IPS-NIHi7 (cell line): Measurements from ENCODE around the gene PCDHGA1.
"Not testable (repeated sequence)": the region's sequence is repeated elsewhere in the genome, so short reads cannot be mapped to it uniquely, and the experiment has no call there.

Experiments
- DNase-seq: peaks from one replicate; pipeline ENCODE4 v3.0.0; 2012; ENCODE audit warnings: mixed read lengths; ENCODE audit errors: extremely low spot score

The PCDHGA1 gene

DNA sequence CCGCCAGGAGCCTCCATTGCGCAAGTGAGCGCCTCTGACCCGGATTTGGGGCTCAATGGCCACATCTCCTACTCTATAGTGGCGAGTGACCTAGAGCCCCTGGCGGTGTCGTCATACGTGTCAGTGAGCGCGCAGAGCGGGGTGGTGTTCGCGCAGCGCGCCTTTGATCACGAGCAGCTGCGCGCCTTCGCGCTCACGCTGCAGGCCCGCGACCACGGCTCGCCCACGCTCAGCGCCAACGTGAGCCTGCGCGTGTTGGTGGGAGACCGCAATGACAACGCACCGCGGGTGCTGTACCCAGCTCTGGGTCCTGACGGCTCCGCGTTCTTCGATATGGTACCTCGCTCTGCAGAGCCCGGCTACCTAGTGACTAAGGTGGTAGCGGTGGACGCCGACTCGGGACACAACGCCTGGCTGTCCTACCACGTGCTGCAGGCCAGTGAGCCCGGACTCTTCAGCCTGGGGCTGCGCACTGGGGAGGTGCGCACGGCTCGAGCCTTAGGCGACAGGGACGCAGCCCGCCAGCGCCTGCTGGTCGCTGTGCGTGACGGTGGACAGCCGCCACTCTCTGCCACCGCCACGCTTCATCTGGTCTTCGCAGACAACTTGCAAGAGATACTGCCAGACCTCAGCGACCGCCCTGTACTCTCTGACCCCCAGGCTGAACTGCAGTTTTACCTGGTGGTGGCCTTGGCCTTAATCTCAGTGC is 79.4 kb downstream of the PCDHGA1 start:
- DNase-seq: no peak

DNA sequence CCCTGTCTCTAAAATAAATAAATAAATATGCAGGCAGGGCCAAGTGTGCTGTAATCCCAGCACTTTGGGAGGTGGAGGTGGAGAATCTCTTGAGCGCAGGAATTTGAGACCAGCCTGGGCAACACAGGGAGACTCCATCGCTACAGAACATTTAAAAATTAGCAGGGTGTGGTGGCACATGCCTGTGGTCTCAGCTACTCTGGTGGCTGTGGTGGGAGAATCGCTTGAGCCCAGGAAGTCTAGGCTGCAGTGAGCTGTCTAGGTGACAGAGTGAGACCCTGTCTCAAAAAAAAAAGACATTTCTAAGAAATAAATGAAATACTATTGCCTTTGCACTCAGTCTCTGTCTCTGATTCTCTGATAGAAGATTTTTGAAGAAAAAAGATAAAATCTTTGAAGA is 81.3 kb downstream of the PCDHGA1 start:
- no peak for DNase-seq

DNA sequence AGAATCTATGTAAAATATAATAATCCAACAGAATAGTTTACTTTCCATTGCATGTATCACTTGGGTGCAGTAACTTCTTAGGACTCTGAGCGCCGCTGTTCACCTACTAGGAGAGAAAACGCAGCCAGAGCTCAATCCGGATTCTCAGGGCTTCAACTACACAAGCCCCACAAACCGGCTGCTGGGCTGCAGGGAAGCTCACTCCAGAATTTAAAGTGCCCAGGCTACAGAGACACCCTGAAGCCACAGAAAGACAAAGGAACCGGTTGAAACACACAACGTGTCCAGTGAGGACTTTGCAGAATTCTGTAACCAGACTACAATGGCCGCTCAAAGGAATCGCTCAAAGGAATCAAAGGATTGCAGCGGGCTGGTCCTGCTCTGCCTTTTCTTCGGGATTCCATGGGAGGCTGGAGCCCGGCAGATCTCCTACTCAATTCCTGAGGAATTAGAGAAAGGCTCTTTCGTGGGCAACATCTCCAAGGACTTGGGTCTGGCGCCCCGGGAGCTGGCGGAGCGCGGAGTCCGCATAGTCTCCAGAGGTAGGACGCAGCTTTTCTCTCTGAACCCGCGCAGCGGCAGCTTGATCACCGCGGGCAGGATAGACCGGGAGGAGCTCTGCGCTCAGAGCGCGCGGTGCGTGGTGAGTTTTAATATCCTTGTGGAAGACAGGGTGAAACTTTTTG is 82.7 kb downstream of the PCDHGA1 start, which contains the start of gene PCDHGA10:
PCDHGA10 (plus strand) TSS at position 134 of the 686 bp plus-strand sequence; CDS start at position 323, 189 bp downstream.
- peak; percentile 51 for DNase-seq

DNA sequence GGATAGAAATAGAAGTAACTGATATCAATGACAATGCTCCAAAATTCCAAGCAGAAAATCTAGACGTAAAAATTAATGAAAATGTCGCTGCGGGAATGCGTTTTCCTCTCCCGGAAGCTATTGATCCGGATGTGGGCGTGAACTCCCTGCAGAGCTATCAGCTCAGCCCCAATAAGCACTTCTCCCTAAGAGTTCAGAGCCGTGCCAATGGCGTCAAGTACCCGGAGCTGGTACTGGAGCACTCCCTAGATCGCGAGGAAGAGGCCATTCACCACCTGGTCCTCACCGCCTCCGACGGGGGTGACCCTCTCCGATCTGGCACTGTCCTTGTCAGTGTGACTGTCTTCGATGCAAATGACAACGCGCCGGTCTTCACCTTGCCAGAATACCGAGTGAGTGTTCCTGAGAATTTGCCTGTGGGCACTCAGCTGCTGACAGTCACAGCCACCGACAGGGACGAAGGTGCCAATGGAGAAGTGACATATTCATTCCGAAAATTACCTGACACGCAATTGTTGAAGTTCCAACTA is 83.3 kb downstream of the PCDHGA1 start:
- DNase-seq: no peak

DNA sequence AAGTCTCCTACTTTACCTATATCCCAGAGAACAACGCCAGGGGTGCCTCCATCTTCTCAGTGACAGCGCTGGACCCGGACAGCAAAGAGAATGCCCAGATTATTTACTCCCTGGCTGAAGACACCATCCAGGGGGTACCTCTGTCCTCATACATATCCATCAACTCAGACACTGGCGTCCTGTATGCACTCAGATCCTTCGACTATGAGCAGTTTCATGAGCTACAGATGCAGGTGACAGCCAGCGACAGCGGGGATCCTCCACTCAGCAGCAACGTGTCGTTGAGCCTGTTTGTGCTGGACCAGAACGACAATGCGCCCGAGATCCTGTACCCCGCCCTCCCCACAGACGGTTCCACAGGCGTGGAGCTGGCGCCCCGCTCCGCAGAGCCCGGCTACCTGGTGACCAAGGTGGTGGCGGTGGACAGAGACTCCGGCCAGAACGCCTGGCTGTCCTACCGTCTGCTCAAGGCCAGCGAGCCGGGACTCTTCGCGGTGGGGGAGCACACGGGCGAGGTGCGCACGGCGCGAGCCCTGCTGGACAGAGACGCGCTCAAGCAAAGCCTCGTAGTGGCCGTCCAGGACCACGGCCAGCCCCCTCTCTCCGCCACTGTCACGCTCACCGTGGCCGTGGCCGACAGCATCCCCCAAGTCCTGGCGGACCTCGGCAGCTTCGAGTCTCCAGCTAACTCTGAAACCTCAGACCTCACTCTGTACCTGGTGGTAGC is 84.4 kb downstream of the PCDHGA1 start:
- not testable (repeated sequence) for DNase-seq

DNA sequence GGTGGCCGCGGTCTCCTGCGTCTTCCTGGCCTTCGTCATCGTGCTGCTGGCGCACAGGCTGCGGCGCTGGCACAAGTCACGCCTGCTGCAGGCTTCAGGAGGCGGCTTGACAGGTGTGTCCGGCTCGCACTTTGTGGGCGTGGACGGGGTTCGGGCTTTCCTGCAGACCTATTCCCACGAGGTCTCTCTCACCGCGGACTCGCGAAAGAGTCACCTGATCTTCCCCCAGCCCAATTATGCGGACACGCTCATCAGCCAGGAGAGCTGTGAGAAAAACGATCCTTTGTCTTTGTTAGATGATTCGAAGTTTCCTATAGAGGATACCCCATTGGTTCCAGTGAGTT is 84.9 kb downstream of the PCDHGA1 start:
- DNase-seq: not testable (repeated sequence)

DNA sequence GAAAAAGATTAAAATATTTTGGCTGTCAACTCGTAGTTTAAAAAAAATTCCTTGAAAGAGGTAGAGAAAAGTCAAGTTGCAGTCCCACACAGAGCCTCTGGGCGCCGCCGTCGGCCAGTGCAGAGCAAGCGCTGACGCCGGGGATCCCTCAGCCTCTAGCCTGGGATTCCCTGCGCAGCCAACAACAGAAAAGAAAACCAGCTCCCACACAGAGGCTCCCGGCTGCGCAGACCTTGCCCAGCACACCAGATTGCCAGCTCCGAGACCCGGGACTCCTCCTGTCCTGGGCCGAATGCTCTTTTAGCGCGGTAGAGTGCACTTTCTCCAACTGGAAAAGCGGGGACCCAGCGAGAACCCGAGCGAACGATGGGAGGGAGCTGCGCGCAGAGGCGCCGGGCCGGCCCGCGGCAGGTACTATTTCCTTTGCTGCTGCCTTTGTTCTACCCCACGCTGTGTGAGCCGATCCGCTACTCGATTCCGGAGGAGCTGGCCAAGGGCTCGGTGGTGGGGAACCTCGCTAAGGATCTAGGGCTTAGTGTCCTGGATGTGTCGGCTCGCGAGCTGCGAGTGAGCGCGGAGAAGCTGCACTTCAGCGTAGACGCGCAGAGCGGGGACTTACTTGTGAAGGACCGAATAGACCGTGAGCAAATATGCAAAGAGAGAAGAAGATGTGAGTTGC is 87.3 kb downstream of the PCDHGA1 start, which contains the start of gene PCDHGB7:
PCDHGB7 (plus strand) TSS at position 184 of the 679 bp plus-strand sequence; CDS start at position 367, 183 bp downstream.
- peak; percentile 80 for DNase-seq

DNA sequence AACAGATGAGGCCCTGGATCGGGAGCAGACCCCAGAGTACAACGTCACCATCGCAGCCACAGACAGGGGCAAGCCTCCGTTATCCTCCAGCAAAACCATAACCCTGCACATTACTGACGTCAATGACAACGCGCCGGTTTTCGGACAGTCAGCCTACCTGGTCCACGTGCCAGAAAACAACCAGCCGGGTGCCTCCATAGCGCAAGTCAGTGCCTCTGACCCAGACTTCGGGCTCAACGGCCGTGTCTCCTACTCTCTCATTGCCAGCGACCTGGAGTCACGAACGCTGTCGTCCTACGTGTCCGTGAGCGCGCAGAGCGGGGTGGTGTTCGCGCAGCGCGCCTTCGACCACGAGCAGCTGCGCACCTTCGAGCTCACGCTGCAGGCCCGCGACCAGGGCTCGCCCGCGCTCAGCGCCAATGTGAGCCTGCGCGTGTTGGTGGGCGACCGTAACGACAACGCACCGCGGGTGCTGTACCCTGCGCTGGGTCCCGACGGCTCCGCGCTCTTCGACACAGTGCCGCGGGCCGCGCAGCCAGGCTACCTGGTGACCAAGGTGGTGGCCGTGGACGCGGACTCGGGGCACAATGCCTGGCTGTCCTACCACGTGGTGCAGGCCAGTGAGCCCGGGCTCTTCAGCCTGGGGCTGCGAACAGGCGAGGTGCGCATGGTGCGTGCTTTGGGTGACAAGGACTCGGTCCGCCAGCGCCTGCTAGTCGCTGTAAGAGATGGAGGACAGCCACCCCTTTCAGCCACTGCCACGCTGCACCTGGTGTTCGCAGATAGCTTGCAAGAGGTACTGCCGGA is 89.0 kb downstream of the PCDHGA1 start:
- no peak for DNase-seq

DNA sequence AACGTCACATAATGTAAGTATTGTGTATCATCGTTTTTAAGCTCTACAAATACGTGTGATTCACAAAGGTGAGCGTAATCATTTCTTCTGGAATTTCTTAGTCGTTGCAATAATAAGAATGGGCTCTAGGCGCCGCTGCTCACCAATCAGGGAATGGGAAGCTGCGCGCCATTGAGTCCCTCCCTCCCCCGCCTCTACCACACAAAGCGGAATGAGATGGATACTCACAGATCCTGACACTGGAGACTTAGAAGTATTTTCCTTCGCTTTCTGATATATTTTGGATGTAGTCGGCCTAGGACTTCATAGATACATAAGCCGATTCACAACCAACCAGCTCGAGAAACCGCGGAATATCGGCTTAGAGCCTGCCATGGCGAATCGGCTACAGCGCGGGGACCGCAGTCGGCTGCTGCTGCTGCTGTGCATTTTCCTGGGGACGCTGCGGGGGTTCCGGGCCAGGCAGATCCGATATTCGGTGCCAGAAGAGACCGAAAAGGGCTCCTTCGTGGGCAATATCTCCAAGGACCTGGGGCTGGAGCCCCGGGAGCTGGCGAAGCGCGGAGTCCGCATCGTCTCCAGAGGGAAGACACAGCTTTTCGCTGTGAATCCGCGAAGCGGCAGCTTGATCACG is 90.7 kb downstream of the PCDHGA1 start, which contains the start of gene PCDHGA11:
PCDHGA11 (plus strand) TSS at position 197 of the 634 bp plus-strand sequence; CDS start at position 374, 177 bp downstream.
- DNase-seq: peak; percentile 73

DNA sequence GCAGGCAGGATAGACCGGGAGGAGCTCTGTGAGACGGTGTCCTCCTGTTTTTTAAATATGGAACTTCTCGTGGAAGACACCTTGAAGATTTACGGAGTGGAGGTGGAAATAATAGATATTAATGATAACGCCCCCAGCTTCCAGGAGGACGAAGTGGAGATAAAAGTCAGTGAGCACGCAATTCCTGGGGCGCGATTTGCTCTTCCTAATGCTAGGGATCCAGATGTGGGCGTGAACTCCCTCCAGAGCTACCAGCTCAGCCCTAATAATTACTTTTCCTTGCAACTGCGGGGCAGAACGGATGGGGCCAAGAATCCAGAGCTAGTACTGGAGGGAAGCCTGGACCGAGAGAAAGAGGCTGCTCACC is 91.2 kb downstream of the PCDHGA1 start:
- peak; percentile 18 for DNase-seq

DNA sequence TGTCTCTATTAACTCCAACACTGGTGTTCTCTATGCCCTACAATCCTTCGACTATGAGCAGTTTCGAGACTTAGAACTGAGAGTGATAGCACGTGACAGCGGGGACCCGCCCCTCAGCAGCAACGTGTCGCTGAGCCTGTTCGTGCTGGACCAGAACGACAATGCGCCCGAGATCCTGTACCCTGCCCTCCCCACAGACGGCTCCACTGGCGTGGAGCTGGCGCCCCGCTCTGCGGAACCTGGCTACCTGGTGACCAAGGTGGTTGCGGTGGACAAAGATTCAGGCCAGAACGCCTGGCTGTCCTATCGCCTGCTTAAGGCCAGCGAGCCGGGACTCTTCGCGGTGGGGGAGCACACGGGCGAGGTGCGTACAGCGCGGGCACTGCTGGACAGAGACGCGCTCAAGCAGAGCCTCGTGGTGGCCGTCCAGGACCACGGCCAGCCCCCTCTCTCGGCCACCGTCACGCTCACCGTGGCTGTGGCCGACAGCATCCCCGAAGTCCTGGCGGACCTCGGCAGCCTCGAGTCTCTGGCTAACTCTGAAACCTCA is 92.5 kb downstream of the PCDHGA1 start:
- DNase-seq: no peak

DNA sequence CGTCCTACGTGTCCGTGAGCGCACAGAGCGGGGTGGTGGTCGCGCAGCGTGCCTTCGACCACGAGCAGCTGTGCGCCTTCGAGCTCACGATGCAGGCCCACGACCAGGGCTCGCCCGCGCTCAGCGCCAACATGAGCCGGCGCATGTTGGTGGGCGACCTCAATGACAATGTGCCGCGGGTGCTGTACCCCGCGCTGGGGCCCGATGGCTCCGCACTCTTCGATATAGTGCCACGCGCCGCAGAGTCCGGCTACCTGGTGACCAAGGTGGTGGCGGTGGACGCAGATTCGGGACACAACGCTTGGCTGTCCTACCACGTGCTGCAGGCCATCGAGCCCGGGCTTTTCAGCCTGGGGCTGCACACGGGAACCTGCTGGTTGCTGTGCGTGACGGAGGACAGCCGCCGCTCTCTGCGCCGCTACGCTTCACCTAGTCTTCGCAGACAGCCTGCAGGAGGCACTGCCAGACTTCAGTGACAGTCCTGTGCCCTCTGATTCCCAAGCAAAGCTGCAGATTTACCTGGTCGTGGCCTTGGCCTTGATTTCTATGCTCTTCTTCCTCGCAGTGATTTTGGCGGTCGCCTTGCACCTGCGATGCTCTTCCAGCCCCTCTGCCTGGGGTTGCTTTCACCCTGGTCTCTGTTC is 97.6 kb downstream of the PCDHGA1 start:
- no peak for DNase-seq

DNA sequence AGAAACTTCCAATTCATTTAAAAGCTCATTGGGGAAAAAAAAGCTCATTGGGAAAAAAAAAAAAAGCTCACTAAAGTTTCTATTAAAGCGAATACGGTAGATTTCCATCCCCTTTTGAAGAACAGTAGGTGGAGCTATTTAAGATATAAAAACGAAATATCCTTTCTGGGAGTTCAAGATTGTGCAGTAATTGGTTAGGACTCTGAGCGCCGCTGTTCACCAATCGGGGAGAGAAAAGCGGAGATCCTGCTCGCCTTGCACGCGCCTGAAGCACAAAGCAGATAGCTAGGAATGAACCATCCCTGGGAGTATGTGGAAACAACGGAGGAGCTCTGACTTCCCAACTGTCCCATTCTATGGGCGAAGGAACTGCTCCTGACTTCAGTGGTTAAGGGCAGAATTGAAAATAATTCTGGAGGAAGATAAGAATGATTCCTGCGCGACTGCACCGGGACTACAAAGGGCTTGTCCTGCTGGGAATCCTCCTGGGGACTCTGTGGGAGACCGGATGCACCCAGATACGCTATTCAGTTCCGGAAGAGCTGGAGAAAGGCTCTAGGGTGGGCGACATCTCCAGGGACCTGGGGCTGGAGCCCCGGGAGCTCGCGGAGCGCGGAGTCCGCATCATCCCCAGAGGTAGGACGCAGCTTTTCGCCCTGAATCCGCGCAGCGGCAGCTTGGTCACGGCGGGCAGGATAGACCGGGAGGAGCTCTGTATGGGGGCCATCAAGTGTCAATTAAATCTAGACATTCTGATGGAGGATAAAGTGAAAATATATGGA is 100.2 kb downstream of the PCDHGA1 start, which contains the start of gene PCDHGA12:
PCDHGA12 (plus strand) TSS at position 176 of the 782 bp plus-strand sequence; CDS start at position 429, 253 bp downstream.
- DNase-seq: no peak

DNA sequence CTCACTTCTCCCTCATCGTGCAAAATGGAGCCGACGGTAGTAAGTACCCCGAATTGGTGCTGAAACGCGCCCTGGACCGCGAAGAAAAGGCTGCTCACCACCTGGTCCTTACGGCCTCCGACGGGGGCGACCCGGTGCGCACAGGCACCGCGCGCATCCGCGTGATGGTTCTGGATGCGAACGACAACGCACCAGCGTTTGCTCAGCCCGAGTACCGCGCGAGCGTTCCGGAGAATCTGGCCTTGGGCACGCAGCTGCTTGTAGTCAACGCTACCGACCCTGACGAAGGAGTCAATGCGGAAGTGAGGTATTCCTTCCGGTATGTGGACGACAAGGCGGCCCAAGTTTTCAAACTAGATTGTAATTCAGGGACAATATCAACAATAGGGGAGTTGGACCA is 101.0 kb downstream of the PCDHGA1 start:
- DNase-seq: no peak

DNA sequence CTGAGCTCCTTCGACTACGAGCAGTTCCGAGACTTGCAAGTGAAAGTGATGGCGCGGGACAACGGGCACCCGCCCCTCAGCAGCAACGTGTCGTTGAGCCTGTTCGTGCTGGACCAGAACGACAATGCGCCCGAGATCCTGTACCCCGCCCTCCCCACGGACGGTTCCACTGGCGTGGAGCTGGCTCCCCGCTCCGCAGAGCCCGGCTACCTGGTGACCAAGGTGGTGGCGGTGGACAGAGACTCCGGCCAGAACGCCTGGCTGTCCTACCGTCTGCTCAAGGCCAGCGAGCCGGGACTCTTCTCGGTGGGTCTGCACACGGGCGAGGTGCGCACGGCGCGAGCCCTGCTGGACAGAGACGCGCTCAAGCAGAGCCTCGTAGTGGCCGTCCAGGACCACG is 102.0 kb downstream of the PCDHGA1 start:
- DNase-seq: not testable (repeated sequence)

DNA sequence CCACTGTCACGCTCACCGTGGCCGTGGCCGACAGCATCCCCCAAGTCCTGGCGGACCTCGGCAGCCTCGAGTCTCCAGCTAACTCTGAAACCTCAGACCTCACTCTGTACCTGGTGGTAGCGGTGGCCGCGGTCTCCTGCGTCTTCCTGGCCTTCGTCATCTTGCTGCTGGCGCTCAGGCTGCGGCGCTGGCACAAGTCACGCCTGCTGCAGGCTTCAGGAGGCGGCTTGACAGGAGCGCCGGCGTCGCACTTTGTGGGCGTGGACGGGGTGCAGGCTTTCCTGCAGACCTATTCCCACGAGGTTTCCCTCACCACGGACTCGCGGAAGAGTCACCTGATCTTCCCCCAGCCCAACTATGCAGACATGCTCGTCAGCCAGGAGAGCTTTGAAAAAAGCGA is 102.4 kb downstream of the PCDHGA1 start:
- DNase-seq: not testable (repeated sequence)

DNA sequence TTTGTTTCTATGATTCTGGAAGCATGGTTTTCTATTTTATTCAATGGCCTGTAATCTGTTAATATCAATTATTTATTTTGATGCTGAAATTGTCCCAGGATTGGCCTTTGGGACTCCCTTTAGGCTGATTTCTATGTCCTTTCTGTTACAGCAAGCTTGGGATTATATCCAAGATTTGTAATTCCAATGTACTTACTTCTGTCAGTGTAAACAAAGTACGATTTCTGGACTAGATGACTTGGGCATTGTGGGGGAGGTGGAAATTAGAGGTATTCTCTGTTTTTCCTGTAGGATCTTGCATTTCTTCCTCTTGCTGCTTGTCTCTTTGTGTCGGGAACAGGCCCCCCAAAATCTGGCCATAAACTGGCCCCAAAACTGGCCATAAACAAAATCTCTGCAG is 103.7 kb downstream of the PCDHGA1 start:
- DNase-seq: no peak

DNA sequence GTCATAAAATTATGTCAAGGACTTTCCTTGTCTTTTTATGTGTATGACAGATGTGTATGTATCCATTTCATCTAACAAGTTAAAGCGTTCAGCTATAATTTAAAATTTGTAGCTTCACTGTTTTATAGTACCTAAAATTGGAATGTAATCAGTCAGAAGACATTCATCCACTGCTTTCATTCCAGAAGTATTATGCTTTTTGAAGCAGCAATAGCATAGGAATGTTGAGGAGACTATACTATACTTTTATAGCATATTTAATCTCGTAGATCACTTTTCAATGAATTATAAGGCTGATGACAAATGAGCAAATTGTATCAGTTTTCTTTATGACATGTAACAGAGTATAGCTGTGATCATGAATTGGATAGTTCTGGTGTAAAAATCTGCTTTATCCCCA is 106.9 kb downstream of the PCDHGA1 start:
- DNase-seq: no peak
